ENCODE measurements around the gene CDH20. TPM values are rescaled to one million over a fixed set of nuclear protein-coding genes. Genes with fewer than 3 reads are reported as not detected.
A peak's percentile ranks its signal among the peaks of the same experiment; 100 is the strongest.

CDH20 gene
- under 1 TPM in 3 of 10 donors, not detected in 7; 0.08 to 0.39 (median 0.08) TPM for total RNA-seq
- under 1 TPM in 1 of 2 donors, not detected in 1; 0.07 TPM for polyA plus RNA-seq
- long read RNA-seq, donor 1 = 0 reads
- long read RNA-seq, donor 2 = 0 reads
- long read RNA-seq, donor 3, partial matches to known transcripts = 0 of 1 reads
- long read RNA-seq, donor 3, other reads (novel, unspliced or antisense) = 1 of 1 reads

DNA sequence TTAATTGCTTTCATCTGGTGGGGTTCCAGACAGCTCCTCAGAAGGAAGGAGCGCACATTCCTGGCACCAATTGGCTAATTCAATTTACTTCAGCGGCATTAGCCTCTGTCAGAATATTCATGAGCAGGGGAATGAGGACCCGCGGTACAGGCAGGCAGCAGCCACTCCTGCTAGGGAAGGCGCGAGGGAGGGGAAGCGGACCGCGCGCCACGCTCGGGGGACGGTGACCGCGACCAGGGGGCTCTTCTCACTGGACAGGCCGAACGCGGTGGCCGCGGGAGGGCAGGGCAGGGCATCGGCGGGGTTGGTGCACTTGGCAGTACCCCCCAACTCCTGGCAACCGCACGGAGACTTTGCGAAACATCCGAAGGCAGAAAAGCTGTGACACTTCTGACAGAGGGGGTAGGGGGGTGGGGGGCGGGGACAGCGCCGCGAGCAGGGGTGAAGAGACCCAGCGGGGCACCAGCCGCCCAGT is at the start of gene CDH20:
Gene CDH20 (plus strand): TSS at position 160 of the 475 bp plus-strand sequence.
- Histone ChIP-seq H3K9me3 (no peaks in the 10 kb centered on the region), H3K4me3 (peak within 1 kb of the TSS; percentile 12 to 56 (median 41)), H3K27me3 (peaks cover 11 to 44% (median 36%) of the 10 kb centered on the region in 7 donors), H3K27ac (no peak within 1 kb of the TSS), H3K4me1 (peaks cover 0 to 21% (median 11%) of the 10 kb centered on the region in 9 donors), H3K36me3 (no peaks in the 10 kb centered on the region)
- WGBS, 2 donors = 1 to 2% methylated on average over 26 to 32 of the region's 32 CpGs
- intact Hi-C loops (cut with DNase I) = no loop called here
- TF ChIP-seq, protein P1, sequence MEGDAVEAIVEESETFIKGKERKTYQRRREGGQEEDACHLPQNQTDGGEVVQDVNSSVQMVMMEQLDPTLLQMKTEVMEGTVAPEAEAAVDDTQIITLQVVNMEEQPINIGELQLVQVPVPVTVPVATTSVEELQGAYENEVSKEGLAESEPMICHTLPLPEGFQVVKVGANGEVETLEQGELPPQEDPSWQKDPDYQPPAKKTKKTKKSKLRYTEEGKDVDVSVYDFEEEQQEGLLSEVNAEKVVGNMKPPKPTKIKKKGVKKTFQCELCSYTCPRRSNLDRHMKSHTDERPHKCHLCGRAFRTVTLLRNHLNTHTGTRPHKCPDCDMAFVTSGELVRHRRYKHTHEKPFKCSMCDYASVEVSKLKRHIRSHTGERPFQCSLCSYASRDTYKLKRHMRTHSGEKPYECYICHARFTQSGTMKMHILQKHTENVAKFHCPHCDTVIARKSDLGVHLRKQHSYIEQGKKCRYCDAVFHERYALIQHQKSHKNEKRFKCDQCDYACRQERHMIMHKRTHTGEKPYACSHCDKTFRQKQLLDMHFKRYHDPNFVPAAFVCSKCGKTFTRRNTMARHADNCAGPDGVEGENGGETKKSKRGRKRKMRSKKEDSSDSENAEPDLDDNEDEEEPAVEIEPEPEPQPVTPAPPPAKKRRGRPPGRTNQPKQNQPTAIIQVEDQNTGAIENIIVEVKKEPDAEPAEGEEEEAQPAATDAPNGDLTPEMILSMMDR (IDR thresholded peaks at IDR 0.05) = no peak
- peak in 2 of 8 donors; percentile 10 to 44 for ATAC-seq
- DNase-seq = no peak

DNA sequence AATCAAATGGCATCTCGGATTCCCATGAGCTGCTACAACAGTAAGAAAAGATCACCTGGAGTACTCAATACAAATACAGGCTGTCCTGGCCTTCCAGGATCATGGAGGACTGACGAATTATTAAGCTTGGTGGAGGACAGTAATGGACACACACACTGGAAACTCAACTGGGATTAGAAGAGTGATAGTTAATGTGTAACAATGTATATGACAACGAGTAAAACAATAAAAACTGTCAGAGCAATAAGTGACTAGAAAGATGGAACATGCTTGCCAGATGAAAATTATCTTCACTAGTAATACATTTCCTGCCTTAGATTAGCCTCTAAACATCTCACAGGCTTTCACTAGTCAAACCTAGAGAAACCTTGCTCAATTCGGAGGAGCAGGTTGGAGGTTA is 49.2 kb upstream of the CDH20 start:
- TF ChIP-seq, protein P1 (IDR thresholded peaks at IDR 0.05) = no peak
- no peak for DNase-seq
- H3K36me3 ChIP-seq = no peaks in the 10 kb centered on the region
- no peak overlapping the region for H3K27ac ChIP-seq
- intact Hi-C loops (cut with DNase I) = loop anchor here in 1 of 10 donors (1.0 kb wide), 1 partner anchor 8 kb away; no protein-coding TSS in a partner anchor
- 77 to 80% methylated on average over 4 of the region's 4 CpGs for WGBS, 2 donors
- H3K9me3 ChIP-seq = peaks cover 0 to 20% (median 6%) of the 10 kb centered on the region in 11 donors
- no peak for ATAC-seq
- no peak overlapping the region for H3K4me3 ChIP-seq
- no peaks in the 10 kb centered on the region for H3K27me3 ChIP-seq
- no peaks in the 10 kb centered on the region for H3K4me1 ChIP-seq

DNA sequence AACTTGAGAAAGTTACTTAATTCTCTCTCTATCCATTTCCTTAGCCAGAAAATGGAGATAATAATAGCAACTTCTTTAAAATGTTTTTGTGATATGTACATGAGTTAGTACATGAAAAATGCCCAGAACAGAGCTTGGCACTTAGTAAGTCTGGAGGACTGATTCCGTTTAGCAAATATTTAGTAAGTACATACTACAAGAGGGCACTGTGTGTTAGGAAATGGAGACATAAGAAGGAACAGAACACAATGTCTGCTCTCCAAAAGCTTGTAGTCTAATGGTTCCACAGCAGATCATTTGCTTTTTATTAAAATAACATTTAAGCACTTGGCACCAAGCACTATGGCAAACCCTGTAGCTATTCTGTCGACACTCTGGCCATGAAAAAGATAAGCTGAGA is 47.5 kb upstream of the CDH20 start:
- no peak overlapping the region for H3K27ac ChIP-seq
- DNase-seq (no peak), ATAC-seq (no peak)
- H3K27me3 ChIP-seq = no peaks in the 10 kb centered on the region
- peaks cover 0 to 15% (median 6%) of the 10 kb centered on the region in 11 donors for H3K9me3 ChIP-seq
- intact Hi-C loops (cut with DNase I) = no loop called here
- 75 to 83% methylated on average over 2 of the region's 2 CpGs for WGBS, 2 donors
- no peak overlapping the region for H3K4me3 ChIP-seq
- TF ChIP-seq, protein P1 (IDR thresholded peaks at IDR 0.05) = no peak
- H3K4me1 ChIP-seq = no peaks in the 10 kb centered on the region
- no peaks in the 10 kb centered on the region for H3K36me3 ChIP-seq

DNA sequence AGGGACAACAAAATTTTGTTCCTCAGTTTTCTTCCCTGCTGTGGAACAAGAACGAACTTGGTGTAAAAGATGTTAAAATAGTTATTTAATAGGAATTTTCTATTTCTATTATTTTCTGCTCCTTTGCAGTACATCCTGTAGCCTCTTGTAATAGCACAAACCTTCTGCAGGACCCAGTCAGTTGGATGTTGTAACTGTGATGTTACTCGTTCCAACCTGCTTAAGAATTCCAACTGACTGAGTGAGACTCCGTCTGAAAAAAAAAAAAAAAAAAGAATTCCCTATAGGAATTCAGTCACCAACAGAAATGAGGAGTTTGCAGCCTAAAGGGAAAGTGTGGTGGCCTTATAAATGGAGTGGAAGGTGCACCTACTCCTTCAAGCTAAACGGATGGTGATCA is 46.4 kb upstream of the CDH20 start:
- H3K36me3 ChIP-seq = no peaks in the 10 kb centered on the region
- peaks cover 0 to 4% (median 0%) of the 10 kb centered on the region in 11 donors for H3K9me3 ChIP-seq
- no peaks in the 10 kb centered on the region for H3K27me3 ChIP-seq
- H3K4me3 ChIP-seq = no peak overlapping the region
- no peak overlapping the region for H3K27ac ChIP-seq
- TF ChIP-seq, protein P1 (IDR thresholded peaks at IDR 0.05) = no peak
- WGBS, 2 donors = 77 to 79% methylated on average over 4 of the region's 4 CpGs
- DNase-seq (no peak), ATAC-seq (no peak)
- intact Hi-C loops (cut with DNase I) = no loop called here
- H3K4me1 ChIP-seq = no peaks in the 10 kb centered on the region
